Measurements from ENCODE around the gene ANAPC5.
"Not testable (repeated sequence)": the region's sequence is repeated elsewhere in the genome, so short reads cannot be mapped to it uniquely, and the experiment has no call there.

Gene ANAPC5

GRCh38 chr12:121365416-121366062 is 13.3 kb upstream of the ANAPC5 start:
- no peak for DNase-seq (ENCODE audit: low spot score)

GRCh38 chr12:121364683-121365121 is 12.5 kb upstream of the ANAPC5 start:
- no peak for DNase-seq (ENCODE audit: low spot score)

- no peak for DNase-seq (ENCODE audit: low spot score)
Observed at GRCh38 chr12:121358073-121358472, 5.9 kb upstream of the ANAPC5 start.

DNA sequence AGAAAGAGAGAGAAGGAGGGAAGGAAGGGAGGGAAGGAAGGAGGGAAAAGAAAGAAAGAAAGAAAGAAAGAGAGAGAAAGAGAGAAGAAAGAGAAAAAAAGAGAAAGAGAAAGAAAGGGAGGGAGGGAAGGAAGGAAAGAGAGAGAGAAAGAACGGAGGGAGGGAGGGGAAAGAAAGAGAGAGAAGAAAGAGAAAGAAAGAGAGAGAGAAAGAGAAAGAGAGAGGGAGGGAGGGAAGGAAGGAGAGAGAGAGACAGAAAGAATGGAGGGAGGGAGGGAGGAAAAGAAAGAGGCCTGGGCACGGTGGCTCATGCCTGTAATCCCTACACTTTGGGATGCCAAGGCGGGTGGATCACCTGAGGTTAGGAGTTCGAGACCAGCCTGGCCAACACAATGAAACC is 5.1 kb upstream of the ANAPC5 start:
- DNase-seq (ENCODE audit: low spot score): no peak

GRCh38 chr12:121356657-121357056 is 4.4 kb upstream of the ANAPC5 start:
- DNase-seq (ENCODE audit: low spot score): no peak

- DNase-seq (ENCODE audit: low spot score): no peak
Observed at GRCh38 chr12:121355818-121356217, 3.6 kb upstream of the ANAPC5 start.

DNA sequence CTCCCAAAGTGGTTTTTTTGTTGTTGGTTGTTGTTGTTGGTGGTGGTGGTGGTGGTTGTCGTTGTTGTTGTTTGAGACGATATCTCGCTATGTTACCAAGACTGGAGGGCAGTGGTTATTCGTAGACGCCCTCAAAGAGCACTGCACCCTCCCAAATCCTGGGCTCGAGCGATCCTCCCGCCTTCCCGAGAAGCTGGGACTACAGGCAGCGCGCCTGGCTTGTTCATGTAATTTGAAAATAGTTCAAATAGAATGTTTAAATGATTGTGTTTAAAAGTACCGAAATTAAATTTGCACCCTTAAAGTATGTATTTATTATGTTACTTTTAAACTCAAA is 439 bp upstream of the ANAPC5 start:
- DNase-seq (ENCODE audit: low spot score): no peak

GRCh38 chr12:121346747-121347146 is 5.5 kb downstream of the ANAPC5 start:
- no peak for DNase-seq (ENCODE audit: low spot score)

GRCh38 chr12:121345151-121345815 is 6.9 kb downstream of the ANAPC5 start:
- no peak for DNase-seq (ENCODE audit: low spot score)

DNA sequence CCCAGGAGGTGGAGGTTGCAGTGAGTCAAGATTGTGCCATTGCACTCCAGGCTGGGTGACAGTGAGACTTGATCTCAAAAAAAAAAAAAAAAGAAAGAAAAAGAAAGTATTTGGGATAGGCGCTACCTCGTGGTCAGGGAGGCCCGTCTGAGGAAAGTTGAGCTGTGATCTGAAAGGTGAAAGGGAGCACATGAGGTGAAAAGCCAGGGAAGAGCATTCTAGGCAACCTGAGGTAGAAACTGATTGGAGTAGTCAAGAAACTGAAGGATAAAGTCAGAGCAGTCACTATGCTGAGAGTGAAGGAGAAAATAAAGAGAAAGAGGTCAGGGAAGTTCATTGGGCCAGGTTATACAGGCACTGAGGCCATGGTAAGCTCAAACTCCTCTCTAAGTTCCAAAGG is 7.7 kb downstream of the ANAPC5 start:
- no peak for DNase-seq (ENCODE audit: low spot score)

GRCh38 chr12:121337416-121337815 is 14.8 kb downstream of the ANAPC5 start:
- no peak for DNase-seq (ENCODE audit: low spot score)

DNA sequence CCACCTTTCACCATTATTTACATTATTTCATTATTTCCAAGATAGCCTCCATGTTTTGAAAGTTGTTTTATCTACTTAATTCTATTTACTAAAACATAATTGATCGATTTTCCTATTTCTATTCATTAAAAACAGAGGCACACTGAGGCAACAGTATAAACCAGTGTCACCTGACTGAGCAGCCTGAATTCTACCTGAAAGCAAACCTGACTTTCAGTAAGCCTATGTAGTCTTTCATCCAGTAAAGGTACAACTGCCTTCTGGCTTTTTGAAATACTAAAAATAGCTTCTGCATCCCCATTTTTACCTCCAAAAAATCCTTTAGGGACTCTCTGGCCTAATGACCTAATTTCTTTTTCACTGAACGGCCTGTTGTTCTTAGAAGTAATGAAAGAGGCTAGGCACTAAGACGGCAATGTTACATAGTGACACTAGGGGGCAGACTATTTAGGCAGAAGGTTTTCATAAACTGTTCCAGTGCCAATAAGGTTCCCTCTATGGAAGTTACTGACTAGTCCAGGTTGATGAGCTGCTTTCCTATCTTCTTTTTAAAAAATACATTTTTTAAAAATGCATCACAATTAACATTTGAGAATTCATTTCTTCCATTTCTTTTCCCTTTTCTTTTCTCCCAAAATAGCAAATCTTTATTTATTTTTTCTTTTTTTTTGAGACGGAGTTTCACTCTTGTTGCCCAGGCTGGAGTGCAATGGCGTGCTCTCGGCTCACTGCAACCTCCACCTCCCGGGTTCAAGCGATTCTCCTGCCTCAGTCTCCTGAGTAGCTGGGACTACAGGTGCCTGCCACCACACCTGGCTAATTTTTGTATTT is 17.5 kb downstream of the ANAPC5 start:
- DNase-seq (ENCODE audit: low spot score): peak; percentile 86

DNA sequence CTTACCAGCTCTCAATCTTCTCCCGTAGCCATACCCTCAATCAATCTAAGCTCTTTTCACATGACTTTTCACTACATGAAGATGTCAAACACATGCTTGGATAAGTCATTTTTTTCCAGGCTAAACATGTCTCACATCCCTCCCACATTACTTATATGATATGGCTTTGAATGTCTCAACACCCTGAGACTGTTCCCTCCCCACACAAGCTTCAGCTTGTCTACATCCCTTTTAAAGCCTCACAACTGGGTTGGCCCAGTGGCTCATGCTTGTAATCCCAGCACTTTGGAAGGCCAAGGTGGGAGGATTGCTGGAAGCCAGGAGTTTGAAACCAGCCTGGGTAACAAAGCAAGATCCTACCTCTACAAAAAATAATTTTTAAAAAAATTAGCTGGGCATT is 18.5 kb downstream of the ANAPC5 start:
- DNase-seq (ENCODE audit: low spot score): no peak

DNA sequence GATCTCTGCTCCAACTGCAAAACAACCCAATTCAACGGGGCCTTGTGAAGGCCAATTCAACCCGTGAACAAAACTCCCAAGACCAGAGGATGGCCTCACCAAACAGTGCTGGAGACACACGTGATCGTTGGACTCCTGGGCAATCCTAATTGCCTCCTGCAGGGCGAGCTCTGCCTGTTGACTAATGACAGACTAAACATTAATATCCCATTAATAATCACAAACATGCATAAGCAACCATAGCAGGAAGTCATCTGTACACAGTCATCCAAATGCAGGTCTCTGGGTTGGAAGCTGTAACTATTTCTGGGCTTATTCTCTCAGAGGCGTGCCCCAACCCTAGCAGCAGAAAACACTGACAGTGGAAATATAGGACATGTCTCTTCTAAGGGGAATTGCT is 21.0 kb downstream of the ANAPC5 start:
- DNase-seq (ENCODE audit: low spot score): no peak

DNA sequence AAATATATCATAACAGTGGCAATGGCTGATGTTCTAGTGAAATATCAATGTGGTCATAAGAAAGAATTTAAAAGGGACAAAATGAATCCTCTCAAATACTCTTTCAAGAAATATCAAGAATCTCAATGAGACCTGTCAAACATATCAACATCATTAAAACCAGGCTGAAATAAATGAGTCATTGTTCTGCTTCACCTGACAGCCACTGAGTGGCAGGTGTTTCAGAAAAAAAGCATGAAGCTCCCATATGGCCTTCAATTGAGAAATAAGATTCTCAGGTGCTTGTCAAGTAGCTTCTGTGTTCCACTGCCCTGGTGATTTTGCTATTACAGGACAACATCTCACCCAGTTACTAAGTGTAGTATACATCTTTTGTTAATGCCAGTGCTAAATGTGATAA is 21.5 kb downstream of the ANAPC5 start:
- no peak for DNase-seq (ENCODE audit: low spot score)

DNA sequence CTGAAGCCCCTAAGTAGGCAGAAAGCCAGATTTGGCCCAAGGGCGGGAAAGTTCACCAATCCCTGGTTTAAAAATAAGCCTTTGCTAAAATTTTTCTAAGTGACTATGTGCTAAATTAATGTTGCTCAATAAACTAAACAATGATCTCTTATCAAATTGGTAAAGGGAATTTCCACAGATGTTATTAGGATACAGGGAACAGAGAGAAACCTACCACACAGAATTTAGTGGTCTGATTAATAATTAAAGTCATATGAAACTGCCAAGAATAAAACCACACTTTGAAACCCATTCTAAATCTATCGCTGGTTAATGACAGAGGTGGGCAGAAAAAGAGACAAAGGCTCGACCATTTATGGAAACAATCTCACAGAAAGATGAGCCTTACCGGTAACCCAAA is 22.0 kb downstream of the ANAPC5 start:
- no peak for DNase-seq (ENCODE audit: low spot score)

DNA sequence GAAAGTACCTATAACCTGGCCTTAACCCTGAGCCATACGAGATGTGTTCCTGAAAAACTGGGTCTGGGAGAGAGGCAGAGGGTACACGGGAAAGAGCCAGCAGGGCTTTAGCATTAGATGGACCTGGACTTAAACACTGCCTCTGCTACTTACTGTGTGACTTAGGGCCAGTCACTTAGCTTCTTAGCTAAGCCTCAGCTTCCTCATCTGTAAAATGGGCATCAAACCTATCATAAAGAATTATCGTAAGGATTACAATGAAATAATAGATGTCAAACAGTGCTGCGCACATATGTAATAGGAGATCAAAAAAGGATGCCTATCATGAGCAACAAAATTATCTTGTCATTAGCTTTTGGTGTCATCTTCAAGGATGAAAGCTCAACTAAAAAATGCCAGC is 23.6 kb downstream of the ANAPC5 start:
- DNase-seq (ENCODE audit: low spot score): no peak

DNA sequence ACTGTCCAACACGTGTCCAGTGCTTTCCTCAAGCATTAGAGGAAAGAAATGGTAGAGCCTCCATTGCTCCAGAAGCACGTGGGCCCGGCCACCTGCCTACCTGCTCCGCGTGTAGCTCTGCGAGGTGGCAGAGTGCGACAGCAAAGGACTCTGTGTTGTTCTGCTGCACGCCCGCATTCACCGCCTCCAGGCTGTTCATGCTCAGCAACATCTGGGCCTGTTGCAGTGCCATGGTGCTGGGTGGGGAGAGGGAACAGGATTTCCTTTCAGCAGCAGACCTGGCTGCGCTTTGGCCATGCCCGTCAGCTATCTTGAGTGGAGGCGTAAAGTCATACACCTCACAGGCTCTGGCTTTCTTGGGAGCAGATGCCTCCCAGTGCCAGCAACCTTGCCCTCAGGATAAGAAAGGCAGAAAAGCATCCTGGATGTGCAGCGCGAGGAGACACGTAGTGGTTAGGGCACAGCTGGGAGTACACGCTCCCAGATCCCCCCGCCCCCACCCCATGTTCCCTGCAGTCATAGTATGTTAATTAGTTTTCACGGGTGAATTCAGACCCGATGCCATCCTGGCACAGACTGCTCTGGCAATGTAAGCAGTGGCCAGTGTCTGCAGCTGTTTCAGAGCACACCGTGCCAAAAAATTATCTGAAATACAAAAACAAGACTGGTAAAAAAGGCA is 25.1 kb downstream of the ANAPC5 start:
- DNase-seq (ENCODE audit: low spot score): no peak

- no peak for DNase-seq (ENCODE audit: low spot score)
Observed at GRCh38 chr12:121325922-121326396, 26.3 kb downstream of the ANAPC5 start.

DNA sequence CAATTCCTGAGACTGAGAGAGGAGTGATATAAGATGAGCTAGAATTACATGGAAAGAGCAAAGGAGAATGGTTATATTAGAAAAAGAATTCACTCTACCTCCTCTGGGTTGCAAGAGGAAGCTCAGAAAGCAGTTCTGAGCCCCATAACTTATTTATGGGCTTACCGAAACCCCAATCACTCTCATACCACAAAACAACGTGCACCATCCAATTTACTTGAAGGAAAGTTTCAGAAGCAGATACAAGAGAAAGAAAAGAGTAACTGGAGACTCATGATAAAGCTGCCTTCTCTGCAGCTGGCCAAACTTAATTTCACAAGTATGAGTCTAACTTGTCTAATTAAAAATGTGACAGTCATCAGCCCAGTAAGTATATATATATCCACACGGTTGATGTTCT is 28.3 kb downstream of the ANAPC5 start:
- no peak for DNase-seq (ENCODE audit: low spot score)

- DNase-seq (ENCODE audit: low spot score): no peak
Observed at GRCh38 chr12:121318121-121318520, 34.1 kb downstream of the ANAPC5 start.

DNA sequence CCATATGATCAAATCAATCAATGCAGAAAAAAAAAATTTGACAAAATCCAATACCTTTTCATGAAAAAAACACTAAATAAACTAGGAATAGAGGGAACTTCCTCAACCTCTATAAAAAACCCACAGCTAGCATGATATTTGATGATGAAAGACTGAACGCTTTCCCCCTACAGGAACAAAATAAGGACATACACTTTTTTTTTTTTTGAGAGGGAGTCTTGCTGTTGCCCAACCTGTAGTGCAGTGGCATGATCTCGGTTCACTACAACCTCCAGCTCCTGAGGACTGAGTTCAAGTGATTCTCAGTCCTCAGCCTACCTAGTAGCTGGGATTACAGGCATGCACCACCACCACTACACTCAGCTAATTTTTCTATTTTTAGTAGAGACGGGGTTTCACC is 37.8 kb downstream of the ANAPC5 start:
- DNase-seq (ENCODE audit: low spot score): no peak

DNA sequence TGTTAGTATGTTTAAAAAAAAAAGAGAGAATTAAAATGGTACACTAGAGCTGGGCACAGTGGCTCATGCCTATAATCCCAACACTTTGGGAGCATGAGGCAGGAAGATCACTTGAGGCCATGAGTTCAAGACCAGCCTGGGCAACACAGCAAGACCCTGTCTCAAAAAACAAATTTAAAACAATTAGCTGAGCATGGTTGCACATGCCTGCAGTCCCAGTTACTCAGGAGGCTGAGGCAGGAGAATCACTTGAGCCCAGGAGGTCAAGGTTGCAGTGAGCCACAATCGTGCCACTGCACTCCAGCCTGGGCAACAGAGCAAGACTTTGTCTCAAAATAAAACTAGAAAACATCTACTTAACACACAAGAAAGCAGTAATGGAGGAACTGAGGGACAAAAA is 42.0 kb downstream of the ANAPC5 start:
- DNase-seq (ENCODE audit: low spot score): not testable (repeated sequence)
